ENCODE results near the gene SMURF2.
A peak's percentile ranks its signal among the peaks of the same experiment; 100 is the strongest.

GRCh38 chr17:64507413-64507782 is 154.7 kb downstream of the SMURF2 start:
- TF ChIP-seq CEBPB (IDR thresholded peaks at IDR 0.05; ENCODE audit: low read depth) (no peak), SIN3A (IDR thresholded peaks at IDR 0.05; ENCODE audit: low read depth) (0 out of 2 replicates have a peak, but pooled peaks have one; percentile 17), CTCF (IDR thresholded peaks at IDR 0.05 in 2 of 3, conservative IDR thresholded peaks at IDR 0.05 in 1 of 3; ENCODE audit: borderline replicate concordance in 1 of 3, insufficient read depth in 1 of 3, low read depth in 2 of 3, low read length in 2 of 3) (peak; percentile 43 to 46 (median 45); a peak in 5 of 6 replicates), POLR2AphosphoS5 (IDR thresholded peaks at IDR 0.05; ENCODE audit: low read depth, low read length) (no peak), EZH2 (IDR thresholded peaks at IDR 0.05) (no peak), FOSL1 (IDR thresholded peaks at IDR 0.05; ENCODE audit: low read depth) (no peak), YY1 (IDR thresholded peaks at IDR 0.05; ENCODE audit: extremely low read depth, insufficient replicate concordance, low read depth, low read length) (no peak), POLR2A (IDR thresholded peaks at IDR 0.05; ENCODE audit: borderline replicate concordance, extremely low read depth, insufficient read depth, insufficient read length) (no peak)

Data from HCT116 (cell line).